HepG2 (cell line): ENCODE measurements around the gene NFKBIA. TPM values are rescaled to one million over a fixed set of nuclear protein-coding genes. Genes with fewer than 3 reads are reported as not detected.

Source experiments
- CREB1 ChIP-seq, 2 experiments: fragments of 450-650 bp in 1 of 2; IDR thresholded peaks; 2 replicates each; pipeline ENCODE4 v1.6.1; 2016 to 2017; ENCODE audit warnings: control low read depth in 1 of 2, mild to moderate bottlenecking in 1 of 2, missing compliant biosample characterization in 1 of 2, missing genetic modification characterization in 1 of 2
- EED ChIP-seq: sonication (generic); formaldehyde crosslinking; IDR thresholded peaks from 2 replicates; pipeline ENCODE4 v1.5.0; 2020; ENCODE audit warnings: mild to moderate bottlenecking, missing genetic modification reagents
- HMG20A ChIP-seq: IDR thresholded peaks from 2 replicates; pipeline ENCODE4 v1.6.1; 2016; ENCODE audit warnings: borderline replicate concordance
- HNRNPL ChIP-seq: fragments of 200-400 bp; formaldehyde crosslinking; IDR thresholded peaks from 2 replicates; pipeline ENCODE4 v1.6.1; 2017; ENCODE audit warnings: mild to moderate bottlenecking, low read depth, low read length
- MTF2 ChIP-seq: sonication (generic); formaldehyde crosslinking; IDR thresholded peaks from 2 replicates; pipeline ENCODE4 v1.5.0; 2020; ENCODE audit warnings: missing genetic modification reagents, borderline replicate concordance
- RFX3 ChIP-seq: IDR thresholded peaks from 2 replicates; pipeline ENCODE4 v1.6.1; 2016; ENCODE audit warnings: missing biosample characterization, missing genetic modification reagents
- polyA plus RNA-seq, 8 experiments: library from polyadenylated mRNA; depleted of rRNA in 3 of 8; stranded (reverse) in 7 of 8; unstranded in 1 of 8; fragments of >200 nt; fragmentation: Illumina TruSeq in 4 of 8; extraction: Trizol in 4 of 8; gene quantifications; 2 replicates each; pipeline versions ENCODE4 v1.2.1 to v1.2.3, GENCODE V29; 2011 to 2016; ENCODE audit warnings: low read depth in 4 of 8, missing spikeins in 1 of 8, mixed read lengths in 1 of 8; ENCODE audit not compliant: insufficient read depth in 1 of 8
- total RNA-seq, 5 experiments: library from RNA; depleted of rRNA; stranded (reverse); fragments of >200 nt; fragmentation: Illumina TruSeq; extraction: Trizol; gene quantifications; 2 replicates each; pipeline ENCODE4 v1.2.3, GENCODE V29; 2016; ENCODE audit warnings: low read depth in 1 of 5
- TF ChIP-seq, protein P1 (sequence below), 2 experiments: sonication (generic) in 1 of 2; formaldehyde crosslinking in 1 of 2; IDR thresholded peaks; 2 replicates each; pipeline versions ENCODE4 v1.4.0 to v1.6.1; 2018 to 2020; ENCODE audit warnings: missing genetic modification reagents in 2 of 2, borderline replicate concordance in 1 of 2, low read depth in 1 of 2, mild to moderate bottlenecking in 1 of 2, missing biosample characterization in 1 of 2
- TF ChIP-seq, protein P2 (sequence below): sonication (generic); formaldehyde crosslinking; IDR thresholded peaks from 2 replicates; pipeline ENCODE4 v1.5.1; 2020; ENCODE audit warnings: missing genetic modification reagents, mild to moderate bottlenecking, borderline replicate concordance

Gene NFKBIA
- total and polyA plus RNA-seq, 2 of the 13 experiments (the other 11 are each of a cell fraction or from before 2014, with no cell fraction given): 197 to 319 TPM

DNA sequence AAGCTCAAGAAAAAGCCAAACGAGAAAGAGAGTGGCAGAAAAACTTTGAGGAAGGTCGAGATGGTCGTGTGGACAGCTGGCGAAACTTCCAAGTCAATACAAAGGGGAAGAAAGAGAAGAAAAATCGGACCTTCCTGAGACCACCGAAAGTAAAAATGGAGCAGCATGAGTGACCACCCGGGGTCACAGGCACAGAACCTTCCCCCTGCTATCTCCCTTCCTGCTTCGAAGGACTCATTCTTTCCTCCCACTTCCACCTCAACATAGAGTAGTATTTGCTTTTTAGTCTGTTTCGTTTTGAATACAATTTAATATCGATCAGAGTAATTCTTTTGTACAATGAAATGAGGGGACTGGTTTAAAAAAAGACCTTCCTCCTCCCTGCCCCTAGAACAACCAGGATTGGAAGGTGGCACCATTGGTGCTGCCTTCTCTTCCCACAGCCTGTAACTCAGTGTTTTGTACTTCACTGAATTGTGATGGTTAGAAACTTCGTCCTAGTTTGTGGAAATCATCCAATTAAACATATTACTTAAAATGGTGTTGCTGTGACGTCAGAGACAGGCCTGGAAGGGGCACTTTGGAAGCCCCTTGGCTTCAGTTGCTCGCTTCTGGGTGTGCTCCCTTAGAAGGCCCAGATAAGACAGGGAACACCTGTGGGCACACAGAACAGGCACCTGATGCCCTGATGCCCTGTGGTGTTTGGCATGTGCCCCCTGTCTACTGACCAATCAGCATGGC is 26.1 kb upstream of the NFKBIA start (continued):
- TF ChIP-seq, protein P1, sequence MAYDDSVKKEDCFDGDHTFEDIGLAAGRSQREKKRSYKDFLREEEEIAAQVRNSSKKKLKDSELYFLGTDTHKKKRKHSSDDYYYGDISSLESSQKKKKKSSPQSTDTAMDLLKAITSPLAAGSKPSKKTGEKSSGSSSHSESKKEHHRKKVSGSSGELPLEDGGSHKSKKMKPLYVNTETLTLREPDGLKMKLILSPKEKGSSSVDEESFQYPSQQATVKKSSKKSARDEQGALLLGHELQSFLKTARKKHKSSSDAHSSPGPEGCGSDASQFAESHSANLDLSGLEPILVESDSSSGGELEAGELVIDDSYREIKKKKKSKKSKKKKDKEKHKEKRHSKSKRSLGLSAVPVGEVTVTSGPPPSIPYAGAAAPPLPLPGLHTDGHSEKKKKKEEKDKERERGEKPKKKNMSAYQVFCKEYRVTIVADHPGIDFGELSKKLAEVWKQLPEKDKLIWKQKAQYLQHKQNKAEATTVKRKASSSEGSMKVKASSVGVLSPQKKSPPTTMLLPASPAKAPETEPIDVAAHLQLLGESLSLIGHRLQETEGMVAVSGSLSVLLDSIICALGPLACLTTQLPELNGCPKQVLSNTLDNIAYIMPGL (CRISPR knock-in tag; IDR thresholded peaks at IDR 0.05; ENCODE audit: borderline replicate concordance in 1 of 2, low read depth in 1 of 2): 0 out of 4 replicates have a peak, but pooled peaks of 1 of the 2 experiments have one; percentile 5
- TF ChIP-seq HMG20A (no peak), MTF2 (0 out of 2 replicates have a peak, but pooled peaks have one; percentile 18), HNRNPL (0 out of 2 replicates have a peak, but pooled peaks have one; percentile 47), EED (CRISPR knock-in tag) (0 out of 2 replicates have a peak, but pooled peaks have one; percentile 42), CREB1 (IDR thresholded peaks at IDR 0.05) (peak; percentile 98), CREB1 (CRISPR knock-in tag; IDR thresholded peaks at IDR 0.05) (no peak), RFX3 (no peak)
- TF ChIP-seq, protein P2, sequence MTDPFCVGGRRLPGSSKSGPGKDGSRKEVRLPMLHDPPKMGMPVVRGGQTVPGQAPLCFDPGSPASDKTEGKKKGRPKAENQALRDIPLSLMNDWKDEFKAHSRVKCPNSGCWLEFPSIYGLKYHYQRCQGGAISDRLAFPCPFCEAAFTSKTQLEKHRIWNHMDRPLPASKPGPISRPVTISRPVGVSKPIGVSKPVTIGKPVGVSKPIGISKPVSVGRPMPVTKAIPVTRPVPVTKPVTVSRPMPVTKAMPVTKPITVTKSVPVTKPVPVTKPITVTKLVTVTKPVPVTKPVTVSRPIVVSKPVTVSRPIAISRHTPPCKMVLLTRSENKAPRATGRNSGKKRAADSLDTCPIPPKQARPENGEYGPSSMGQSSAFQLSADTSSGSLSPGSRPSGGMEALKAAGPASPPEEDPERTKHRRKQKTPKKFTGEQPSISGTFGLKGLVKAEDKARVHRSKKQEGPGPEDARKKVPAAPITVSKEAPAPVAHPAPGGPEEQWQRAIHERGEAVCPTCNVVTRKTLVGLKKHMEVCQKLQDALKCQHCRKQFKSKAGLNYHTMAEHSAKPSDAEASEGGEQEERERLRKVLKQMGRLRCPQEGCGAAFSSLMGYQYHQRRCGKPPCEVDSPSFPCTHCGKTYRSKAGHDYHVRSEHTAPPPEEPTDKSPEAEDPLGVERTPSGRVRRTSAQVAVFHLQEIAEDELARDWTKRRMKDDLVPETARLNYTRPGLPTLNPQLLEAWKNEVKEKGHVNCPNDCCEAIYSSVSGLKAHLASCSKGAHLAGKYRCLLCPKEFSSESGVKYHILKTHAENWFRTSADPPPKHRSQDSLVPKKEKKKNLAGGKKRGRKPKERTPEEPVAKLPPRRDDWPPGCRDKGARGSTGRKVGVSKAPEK (CRISPR knock-in tag): peak; percentile 48; the same call in 1 of the 2 replicates
